Measurements from ENCODE around the gene PCDH10.

GRCh38 chr4:133149932-133150471, 908 bp downstream of the PCDH10 start:
- TF ChIP-seq, protein P1, sequence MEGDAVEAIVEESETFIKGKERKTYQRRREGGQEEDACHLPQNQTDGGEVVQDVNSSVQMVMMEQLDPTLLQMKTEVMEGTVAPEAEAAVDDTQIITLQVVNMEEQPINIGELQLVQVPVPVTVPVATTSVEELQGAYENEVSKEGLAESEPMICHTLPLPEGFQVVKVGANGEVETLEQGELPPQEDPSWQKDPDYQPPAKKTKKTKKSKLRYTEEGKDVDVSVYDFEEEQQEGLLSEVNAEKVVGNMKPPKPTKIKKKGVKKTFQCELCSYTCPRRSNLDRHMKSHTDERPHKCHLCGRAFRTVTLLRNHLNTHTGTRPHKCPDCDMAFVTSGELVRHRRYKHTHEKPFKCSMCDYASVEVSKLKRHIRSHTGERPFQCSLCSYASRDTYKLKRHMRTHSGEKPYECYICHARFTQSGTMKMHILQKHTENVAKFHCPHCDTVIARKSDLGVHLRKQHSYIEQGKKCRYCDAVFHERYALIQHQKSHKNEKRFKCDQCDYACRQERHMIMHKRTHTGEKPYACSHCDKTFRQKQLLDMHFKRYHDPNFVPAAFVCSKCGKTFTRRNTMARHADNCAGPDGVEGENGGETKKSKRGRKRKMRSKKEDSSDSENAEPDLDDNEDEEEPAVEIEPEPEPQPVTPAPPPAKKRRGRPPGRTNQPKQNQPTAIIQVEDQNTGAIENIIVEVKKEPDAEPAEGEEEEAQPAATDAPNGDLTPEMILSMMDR (IDR thresholded peaks at IDR 0.05; ENCODE audit: insufficient read depth, low read length, poor library complexity, severe bottlenecking): no peak
- TF ChIP-seq EZH2phosphoT487 (conservative IDR thresholded peaks at IDR 0.05; ENCODE audit: low read length): no peak

Measured in SU-DHL-6 (cell line).